ENCODE data around the gene APC. TPM values are rescaled to one million over a fixed set of nuclear protein-coding genes. Genes with fewer than 3 reads are reported as not detected.

Gene APC
- total RNA-seq, 1 experiment from 2014 or later = 33.7 TPM

GRCh38 chr5:112758676-112759075, 21.0 kb downstream of the APC start:
- no peaks in the 10 kb centered on the region for H3K36me3 ChIP-seq (ENCODE audit: control insufficient read depth, insufficient read depth, low read length)
- TF ChIP-seq REST (IDR thresholded peaks at IDR 0.05; ENCODE audit: insufficient read depth in 1 of 2, low read depth in 2 of 2, low read length in 1 of 2) (no peak), CTCF (IDR thresholded peaks at IDR 0.05) (no peak), TCF7L2 (IDR thresholded peaks at IDR 0.05; ENCODE audit: low read depth, low read length) (no peak), SIN3A (IDR thresholded peaks at IDR 0.05; ENCODE audit: borderline replicate concordance, insufficient read depth, low read depth, low read length) (no peak), POLR2AphosphoS5 (IDR thresholded peaks at IDR 0.05; ENCODE audit: low read depth, low read length) (no peak)
- in situ Hi-C loops (cut with HindIII; ENCODE audit: low pct_unique_long_range_greater_than_20kb, low sequenced_read_pairs) = no loop called here
- H3K4me1 ChIP-seq (ENCODE audit: control insufficient read depth, insufficient read depth, low read length) = 0 out of 2 replicates have a peak, but pooled peaks cover 4% of the 10 kb centered on the region
- no TSS peak for BruUV-seq (replicated peaks)
- no peak overlapping the region for H3K4me3 ChIP-seq (ENCODE audit: low read depth in 2 of 2, low read length in 2 of 2)
- no peaks in the 10 kb centered on the region for H3K9me3 ChIP-seq (ENCODE audit: control insufficient read depth, insufficient read depth, low read depth, low read length)
- intact Hi-C loops (cut with micrococcal nuclease; ENCODE audit: unreplicated experiment) = loop anchor here (10.0 kb wide), 1 partner anchor 584 kb away; no protein-coding TSS in a partner anchor
- ATAC-seq (no peak), DNase-seq (ENCODE audit: low read depth, low spot score) (no peak)
- POLR2A ChIA-PET = no interaction called here
- no peak overlapping the region for H3K27ac ChIP-seq (ENCODE audit: low read length)
- no peaks in the 10 kb centered on the region for H3K27me3 ChIP-seq (ENCODE audit: control insufficient read depth, insufficient read depth, low read length)
- CTCF ChIA-PET = interaction anchor here (1.7 kb wide), 1 partner anchor 207 kb away, joined by 8 read pairs; no protein-coding TSS in a partner anchor

GRCh38 chr5:112762113-112762810, 24.6 kb downstream of the APC start:
- ChIA-PET CTCF (no interaction called here), POLR2A (no interaction called here)
- no TSS peak for BruUV-seq (replicated peaks)
- TF ChIP-seq SIN3A (IDR thresholded peaks at IDR 0.05; ENCODE audit: borderline replicate concordance, insufficient read depth, low read depth, low read length) = no peak
- no peak for TF ChIP-seq CTCF (IDR thresholded peaks at IDR 0.05)
- TF ChIP-seq POLR2AphosphoS5 (IDR thresholded peaks at IDR 0.05; ENCODE audit: low read depth, low read length) = no peak
- no peak for TF ChIP-seq TCF7L2 (IDR thresholded peaks at IDR 0.05; ENCODE audit: low read depth, low read length)
- no peak for TF ChIP-seq REST (IDR thresholded peaks at IDR 0.05; ENCODE audit: insufficient read depth in 1 of 2, low read depth in 2 of 2, low read length in 1 of 2)
- intact Hi-C loops (cut with micrococcal nuclease; ENCODE audit: unreplicated experiment) = no loop called here
- H3K36me3 ChIP-seq (ENCODE audit: control insufficient read depth, insufficient read depth, low read length) = no peaks in the 10 kb centered on the region
- DNase-seq (ENCODE audit: low read depth, low spot score) (no peak), ATAC-seq (peak; percentile 77; the same call in 1 of the 2 replicates)
- no peak overlapping the region for H3K4me3 ChIP-seq (ENCODE audit: low read depth in 2 of 2, low read length in 2 of 2)
- H3K9me3 ChIP-seq (ENCODE audit: control insufficient read depth, insufficient read depth, low read depth, low read length) = no peaks in the 10 kb centered on the region
- no peak overlapping the region for H3K27ac ChIP-seq (ENCODE audit: low read length)
- in situ Hi-C loops (cut with HindIII; ENCODE audit: low pct_unique_long_range_greater_than_20kb, low sequenced_read_pairs) = no loop called here
- 0 out of 2 replicates have a peak, but pooled peaks cover 4% of the 10 kb centered on the region for H3K4me1 ChIP-seq (ENCODE audit: control insufficient read depth, insufficient read depth, low read length)
- H3K27me3 ChIP-seq (ENCODE audit: control insufficient read depth, insufficient read depth, low read length) = no peaks in the 10 kb centered on the region
